KMS-11 (cell line): ENCODE measurements around the gene LRRC71.
A peak's percentile ranks its signal among the peaks of the same experiment; 100 is the strongest.

Source experiments
- H2AFZ ChIP-seq: fragments of 200-600 bp; sonication (generic); 2 replicates; pipeline ENCODE4 v1.6.1; 2016; ENCODE audit warnings: antibody characterized with exemption, mixed run types, low read depth
- H3K27ac ChIP-seq: fragments of 200-600 bp; sonication (generic); 2 replicates; pipeline ENCODE4 v1.6.1; 2016; ENCODE audit warnings: mild to moderate bottlenecking, mixed run types
- H3K27me3 ChIP-seq: fragments of 200-600 bp; sonication (generic); 2 replicates; pipeline ENCODE4 v1.6.1; 2017; ENCODE audit warnings: mild to moderate bottlenecking, low read depth, mixed run types, moderate library complexity; ENCODE audit not compliant: insufficient read depth
- H3K36me3 ChIP-seq: fragments of 200-600 bp; sonication (generic); 2 replicates; pipeline ENCODE4 v1.6.1; 2017; ENCODE audit warnings: mild to moderate bottlenecking, mixed run types; ENCODE audit not compliant: insufficient read depth
- H3K4me1 ChIP-seq: fragments of 200-600 bp; sonication (generic); 2 replicates; pipeline ENCODE4 v1.6.1; 2016; ENCODE audit warnings: mild to moderate bottlenecking, low read depth, mixed run types; ENCODE audit not compliant: poor library complexity, severe bottlenecking
- H3K4me2 ChIP-seq: fragments of 200-600 bp; sonication (generic); 2 replicates; pipeline ENCODE4 v1.7.0; 2016; ENCODE audit warnings: mild to moderate bottlenecking, mixed run types
- H3K4me3 ChIP-seq: fragments of 200-600 bp; sonication (generic); IDR thresholded peaks from 2 replicates; pipeline ENCODE4 v1.6.1; 2017; ENCODE audit warnings: low read depth, low read length, mixed read lengths; ENCODE audit not compliant: insufficient read depth
- H3K79me2 ChIP-seq: fragments of 200-600 bp; sonication (generic); 2 replicates; pipeline ENCODE4 v1.6.1; 2016; ENCODE audit warnings: low read depth, mixed run types; ENCODE audit not compliant: insufficient read depth
- H3K9ac ChIP-seq: fragments of 200-600 bp; sonication (generic); 2 replicates; pipeline ENCODE4 v1.6.1; 2016; ENCODE audit warnings: mild to moderate bottlenecking, mixed run types
- H4K20me1 ChIP-seq: fragments of 200-600 bp; sonication (generic); 2 replicates; pipeline ENCODE4 v1.6.1; 2016; ENCODE audit warnings: mild to moderate bottlenecking, mixed run types; ENCODE audit not compliant: insufficient read depth
- TF ChIP-seq, protein P1 (sequence below): fragments of 200-600 bp; sonication (generic); conservative IDR thresholded peaks from 2 replicates; pipeline ENCODE4 v1.6.1; 2017; ENCODE audit warnings: low read depth, mild to moderate bottlenecking, antibody characterized with exemption, low read length, moderate library complexity, mixed read lengths

The LRRC71 gene

DNA sequence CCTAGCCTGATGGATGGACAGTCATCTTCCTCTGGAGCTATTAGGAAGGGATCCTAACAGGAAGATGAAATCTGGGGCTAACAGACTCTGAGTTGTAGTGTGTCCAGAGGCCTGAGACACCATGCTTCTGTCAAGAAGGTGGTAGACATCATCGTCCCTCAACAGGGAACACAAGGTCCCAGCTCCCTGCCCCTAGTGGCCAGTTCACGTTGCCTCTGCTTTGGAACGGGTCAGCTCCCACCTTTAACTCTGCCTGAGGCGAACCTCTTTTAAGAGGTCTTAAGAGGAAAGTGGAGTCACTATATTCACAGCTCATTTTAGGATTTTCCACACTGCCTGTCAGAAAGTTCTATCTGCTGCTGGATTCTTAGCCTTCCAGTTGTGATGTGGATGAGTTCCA, 28.3 kb downstream of the LRRC71 start:
- no peaks in the 10 kb centered on the region for H3K79me2 ChIP-seq
- TF ChIP-seq, protein P1, sequence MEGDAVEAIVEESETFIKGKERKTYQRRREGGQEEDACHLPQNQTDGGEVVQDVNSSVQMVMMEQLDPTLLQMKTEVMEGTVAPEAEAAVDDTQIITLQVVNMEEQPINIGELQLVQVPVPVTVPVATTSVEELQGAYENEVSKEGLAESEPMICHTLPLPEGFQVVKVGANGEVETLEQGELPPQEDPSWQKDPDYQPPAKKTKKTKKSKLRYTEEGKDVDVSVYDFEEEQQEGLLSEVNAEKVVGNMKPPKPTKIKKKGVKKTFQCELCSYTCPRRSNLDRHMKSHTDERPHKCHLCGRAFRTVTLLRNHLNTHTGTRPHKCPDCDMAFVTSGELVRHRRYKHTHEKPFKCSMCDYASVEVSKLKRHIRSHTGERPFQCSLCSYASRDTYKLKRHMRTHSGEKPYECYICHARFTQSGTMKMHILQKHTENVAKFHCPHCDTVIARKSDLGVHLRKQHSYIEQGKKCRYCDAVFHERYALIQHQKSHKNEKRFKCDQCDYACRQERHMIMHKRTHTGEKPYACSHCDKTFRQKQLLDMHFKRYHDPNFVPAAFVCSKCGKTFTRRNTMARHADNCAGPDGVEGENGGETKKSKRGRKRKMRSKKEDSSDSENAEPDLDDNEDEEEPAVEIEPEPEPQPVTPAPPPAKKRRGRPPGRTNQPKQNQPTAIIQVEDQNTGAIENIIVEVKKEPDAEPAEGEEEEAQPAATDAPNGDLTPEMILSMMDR = peak; percentile 50; the same call in 1 of the 2 replicates
- no peak overlapping the region for H3K27ac ChIP-seq
- H3K9ac ChIP-seq = no peak overlapping the region
- H3K4me1 ChIP-seq = no peaks in the 10 kb centered on the region
- no peak overlapping the region for H3K4me3 ChIP-seq
- H2AFZ ChIP-seq = no peak overlapping the region
- H3K27me3 ChIP-seq = no peaks in the 10 kb centered on the region
- no peak overlapping the region for H3K4me2 ChIP-seq
- no peaks in the 10 kb centered on the region for H3K36me3 ChIP-seq
- no peaks in the 10 kb centered on the region for H4K20me1 ChIP-seq

DNA sequence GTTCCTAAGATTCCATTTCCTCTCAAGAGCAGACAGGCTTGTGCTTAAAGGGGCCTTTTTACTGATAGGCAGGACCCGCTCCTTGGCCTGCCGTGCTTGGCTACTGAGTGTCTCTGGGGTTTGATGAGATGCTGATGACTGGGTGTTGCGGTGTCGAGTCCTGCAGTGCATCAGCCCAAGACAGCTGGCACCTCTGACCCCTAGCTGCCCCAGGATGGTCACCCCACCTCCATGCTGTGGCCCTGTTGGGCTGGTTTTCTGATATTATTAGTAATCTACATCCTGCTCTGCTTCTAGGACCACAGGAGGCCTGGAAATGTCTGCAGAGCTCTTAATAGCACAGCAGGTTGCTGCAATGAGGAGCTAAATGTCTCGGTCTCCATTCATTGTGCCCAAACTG, 28.7 kb downstream of the LRRC71 start:
- Histone ChIP-seq H3K4me2 (no peak overlapping the region), H3K36me3 (no peaks in the 10 kb centered on the region), H3K4me1 (no peaks in the 10 kb centered on the region), H3K9ac (no peak overlapping the region), H2AFZ (no peak overlapping the region), H3K27me3 (no peaks in the 10 kb centered on the region), H3K27ac (no peak overlapping the region), H4K20me1 (no peaks in the 10 kb centered on the region), H3K79me2 (no peaks in the 10 kb centered on the region), H3K4me3 (no peak overlapping the region)
- TF ChIP-seq, protein P1 = no peak

DNA sequence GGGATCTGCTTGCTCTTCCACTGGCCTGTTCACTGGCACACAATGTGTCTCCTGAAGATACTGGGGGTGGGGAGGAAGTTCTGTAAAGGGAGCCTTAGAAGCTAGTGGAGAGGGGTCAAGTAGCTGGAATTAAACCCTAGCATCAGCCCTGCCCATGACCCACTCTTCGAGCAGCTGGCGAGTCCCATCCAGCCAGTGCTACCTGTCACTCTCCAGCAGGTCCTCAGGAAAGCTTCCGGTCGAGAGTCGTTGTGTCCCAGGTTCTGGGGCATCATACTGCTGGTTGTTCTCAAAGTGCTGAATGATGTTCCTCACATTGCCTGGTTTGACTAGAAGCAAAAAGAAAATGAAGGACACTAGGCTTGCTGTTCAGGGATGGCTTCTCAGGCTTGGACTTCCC, 30.9 kb downstream of the LRRC71 start:
- no peaks in the 10 kb centered on the region for H3K36me3 ChIP-seq
- no peaks in the 10 kb centered on the region for H3K79me2 ChIP-seq
- H3K4me2 ChIP-seq = no peak overlapping the region
- no peak overlapping the region for H2AFZ ChIP-seq
- no peak overlapping the region for H3K9ac ChIP-seq
- H3K4me1 ChIP-seq = no peaks in the 10 kb centered on the region
- H3K27me3 ChIP-seq = no peaks in the 10 kb centered on the region
- TF ChIP-seq, protein P1 = no peak
- no peak overlapping the region for H3K4me3 ChIP-seq
- H3K27ac ChIP-seq = no peak overlapping the region
- no peaks in the 10 kb centered on the region for H4K20me1 ChIP-seq

DNA sequence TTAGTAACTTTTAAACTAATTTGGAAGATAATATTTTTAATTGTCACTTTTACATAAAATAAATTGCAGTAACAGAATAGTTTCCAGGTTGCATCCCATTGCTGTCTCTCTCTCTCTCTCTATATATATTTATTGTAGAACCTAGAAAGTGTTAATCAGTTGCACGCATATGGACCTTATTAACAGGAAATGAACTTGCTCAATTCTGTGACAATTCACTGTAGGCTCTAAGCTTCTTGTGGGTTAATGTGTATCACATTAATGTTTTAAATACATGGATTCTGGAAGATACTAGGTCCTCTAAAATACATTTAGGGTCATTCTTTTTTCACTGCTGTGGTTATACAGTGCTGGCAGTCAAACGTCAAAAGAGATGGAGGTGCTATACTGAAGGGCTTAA, 33.1 kb downstream of the LRRC71 start:
- H4K20me1 ChIP-seq = no peaks in the 10 kb centered on the region
- no peak overlapping the region for H3K9ac ChIP-seq
- peaks cover 11% of the 10 kb centered on the region for H3K4me1 ChIP-seq
- no peak overlapping the region for H2AFZ ChIP-seq
- no peak overlapping the region for H3K4me3 ChIP-seq
- H3K27me3 ChIP-seq = no peaks in the 10 kb centered on the region
- TF ChIP-seq, protein P1 = no peak
- no peaks in the 10 kb centered on the region for H3K79me2 ChIP-seq
- H3K36me3 ChIP-seq = no peaks in the 10 kb centered on the region
- no peak overlapping the region for H3K4me2 ChIP-seq
- no peak overlapping the region for H3K27ac ChIP-seq
